HG02885 (cell line): Measurements from ENCODE around the gene CAPN11.
"Not testable (repeated sequence)": the region's sequence is repeated elsewhere in the genome, so short reads cannot be mapped to it uniquely, and the experiment has no call there.

Experiments used
- ATAC-seq: cut with Tn5 transposase; IDR thresholded peaks from one replicate; pipeline ENCODE4 v1.9.1; 2021; ENCODE audit warnings: mild to moderate bottlenecking; ENCODE audit not compliant: unreplicated experiment, poor library complexity

The CAPN11 gene

DNA sequence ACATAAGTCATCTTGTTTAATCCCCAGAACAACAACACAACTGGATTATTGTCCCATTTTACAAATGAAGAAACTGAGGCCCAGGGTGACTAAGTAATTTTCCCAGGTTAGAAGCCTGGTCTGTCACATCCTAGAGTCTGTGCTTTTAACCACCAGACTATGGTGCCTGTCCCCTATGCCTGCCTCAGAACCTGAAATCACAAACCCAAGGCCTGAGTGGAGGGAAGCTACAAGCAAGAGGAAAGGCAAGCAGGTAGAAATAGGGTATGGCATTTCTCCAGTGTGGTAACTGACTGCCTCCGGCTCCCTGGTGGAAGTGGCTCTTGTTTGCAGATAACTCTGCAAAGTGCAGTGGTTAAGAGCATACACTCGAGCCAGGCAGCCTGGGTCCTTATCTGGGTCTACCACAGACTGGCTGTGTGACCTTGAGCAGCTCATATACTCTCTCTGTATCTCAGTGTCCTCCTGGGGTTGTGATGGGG lies 28.7 kb upstream of the CAPN11 start:
- no peak for ATAC-seq

- no peak for ATAC-seq
Measured at GRCh38 chr6:44131892-44132291, 26.7 kb upstream of the CAPN11 start.

DNA sequence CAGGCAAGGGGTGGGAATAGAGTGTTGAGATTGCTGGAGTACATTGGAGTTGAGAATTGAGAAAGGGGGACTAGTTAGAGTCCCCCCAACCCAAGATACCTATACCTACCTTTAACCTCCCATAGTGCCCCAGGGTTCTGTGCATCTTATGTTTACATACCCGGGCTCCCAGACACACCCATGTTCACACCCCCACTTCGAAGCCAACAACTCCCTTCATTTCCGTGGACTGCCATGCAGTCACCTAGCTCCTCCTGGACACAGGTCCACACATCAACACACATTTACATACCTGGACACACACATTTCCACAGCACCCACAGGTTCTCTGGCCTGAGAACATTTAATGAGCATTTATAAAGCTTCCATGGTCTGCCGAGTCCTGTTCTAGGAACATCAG lies 26.1 kb upstream of the CAPN11 start:
- ATAC-seq: no peak

GRCh38 chr6:44133003-44133931 lies 25.4 kb upstream of the CAPN11 start:
- ATAC-seq: no peak

- no peak for ATAC-seq
Measured at GRCh38 chr6:44133981-44134711, 24.5 kb upstream of the CAPN11 start.

DNA sequence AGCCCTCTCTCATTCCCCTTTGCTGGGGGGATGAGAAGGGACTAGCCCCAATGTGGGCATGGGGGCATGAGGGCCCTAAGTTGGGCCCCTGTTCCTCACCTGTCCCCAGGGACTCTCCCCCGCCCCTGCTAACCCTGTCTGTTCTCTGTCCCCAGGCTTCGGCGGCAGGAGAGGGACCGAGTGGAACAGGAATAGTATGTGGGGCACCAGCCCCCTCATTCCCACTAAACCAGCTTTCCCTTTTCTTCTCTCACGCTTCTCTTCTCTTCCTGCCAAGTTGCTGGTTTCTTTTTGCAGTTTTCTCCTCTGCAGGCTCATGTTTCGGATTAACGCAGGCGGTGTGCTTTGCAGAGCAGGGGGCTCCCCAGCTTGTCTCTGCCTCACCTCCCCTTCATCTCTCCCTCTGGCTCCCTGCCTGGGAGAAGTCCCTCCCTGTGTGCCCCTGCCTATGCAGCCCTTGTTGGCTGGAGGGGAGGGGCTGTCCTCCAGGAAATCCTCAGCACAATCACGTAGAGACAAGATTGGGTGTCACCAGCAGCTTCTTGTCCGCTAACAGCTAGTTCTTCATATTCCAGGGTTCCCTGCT lies 23.4 kb upstream of the CAPN11 start:
- ATAC-seq: no peak

- no peak for ATAC-seq
Measured at GRCh38 chr6:44135875-44136274, 22.7 kb upstream of the CAPN11 start.

DNA sequence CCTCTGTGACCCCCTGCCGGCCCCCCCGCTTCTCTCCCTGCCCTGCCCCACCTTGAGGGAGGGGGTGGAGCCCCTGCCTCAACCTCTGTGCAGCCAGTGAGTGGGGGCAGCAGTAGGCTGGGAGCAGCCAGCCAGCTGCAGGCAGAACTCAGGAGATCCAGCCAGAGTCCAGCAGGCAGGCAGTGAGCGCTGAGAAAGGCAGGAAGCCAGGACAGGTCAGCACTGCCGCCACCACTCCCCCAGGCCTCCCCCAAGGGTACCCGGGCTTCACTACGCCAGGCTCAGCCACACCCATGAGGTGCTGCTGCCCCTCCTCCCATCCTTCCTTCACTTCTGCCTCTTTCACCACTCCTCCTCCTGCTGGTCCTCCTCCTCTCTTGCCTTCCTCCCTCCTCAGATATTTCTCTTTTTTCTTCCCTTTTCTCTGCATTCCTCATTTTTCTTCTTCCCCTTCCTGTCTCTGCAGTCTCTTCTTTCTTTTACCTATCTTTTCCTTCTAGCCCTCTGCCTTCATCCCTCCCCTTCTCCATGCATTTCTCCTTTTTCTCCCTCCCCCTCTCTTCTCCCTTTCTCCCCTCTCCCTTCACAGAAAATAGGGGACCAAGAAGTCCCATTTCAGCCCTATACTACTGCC lies 19.8 kb upstream of the CAPN11 start:
- ATAC-seq: no peak

DNA sequence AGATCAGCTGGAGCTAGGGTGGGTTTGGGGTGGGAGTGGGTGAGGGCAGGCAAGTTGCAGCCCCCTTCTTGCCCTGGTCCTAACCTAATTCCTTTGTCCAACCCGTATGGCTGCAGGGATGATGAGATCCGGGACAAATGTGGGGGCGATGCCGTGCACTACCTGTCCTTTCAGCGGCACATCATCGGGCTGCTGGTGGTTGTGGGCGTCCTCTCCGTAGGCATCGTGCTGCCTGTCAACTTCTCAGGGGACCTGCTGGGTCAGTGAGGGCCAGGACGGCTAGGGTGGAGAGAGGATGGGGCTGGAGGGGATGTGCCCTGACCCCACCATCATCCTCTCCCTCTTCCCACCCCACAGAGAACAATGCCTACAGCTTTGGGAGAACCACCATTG lies 19.3 kb upstream of the CAPN11 start:
- ATAC-seq: no peak

DNA sequence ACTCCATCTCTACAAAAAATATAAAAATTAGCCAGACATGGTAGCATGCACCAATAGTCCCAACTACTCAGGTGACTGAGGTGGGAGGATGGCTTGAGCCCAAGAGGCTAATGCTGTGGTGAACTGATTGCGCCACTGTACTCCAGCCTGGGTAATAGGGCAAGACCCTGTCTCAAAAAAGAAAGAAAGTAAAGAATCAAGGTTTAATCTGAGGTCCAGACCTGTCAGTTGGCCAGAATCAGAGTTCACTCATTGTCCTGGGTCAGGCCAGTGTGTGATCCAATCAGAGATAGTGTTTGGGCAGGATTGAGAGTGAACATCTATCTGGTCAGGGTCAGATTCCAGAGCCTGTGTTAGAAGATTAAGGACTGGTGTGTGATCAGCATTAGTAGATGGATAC lies 15.8 kb upstream of the CAPN11 start:
- ATAC-seq: no peak

GRCh38 chr6:44143731-44144130 lies 14.9 kb upstream of the CAPN11 start:
- ATAC-seq: no peak

DNA sequence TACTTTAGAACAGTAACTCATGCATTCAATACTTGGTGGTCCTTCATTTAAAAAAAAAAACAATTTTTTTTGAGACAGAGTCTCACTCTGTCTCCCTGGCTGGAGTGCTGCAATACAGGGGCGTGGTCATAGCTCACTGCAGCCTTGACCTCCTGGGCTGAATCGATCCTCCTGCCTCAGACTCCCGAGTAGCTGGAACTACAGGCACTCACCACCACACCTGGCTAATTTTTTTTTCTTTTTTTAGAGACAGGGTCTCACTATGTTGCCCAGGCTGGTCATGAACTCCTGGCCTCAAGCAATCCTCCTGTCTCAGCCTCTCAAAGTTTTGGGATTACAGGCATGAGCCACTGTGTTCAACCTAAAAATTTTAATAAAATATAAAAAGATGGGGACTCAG lies 14.1 kb upstream of the CAPN11 start:
- ATAC-seq: not testable (repeated sequence)

- no peak for ATAC-seq
Measured at GRCh38 chr6:44145839-44146238, 12.8 kb upstream of the CAPN11 start.

- no peak for ATAC-seq
Measured at GRCh38 chr6:44146685-44147084, 11.9 kb upstream of the CAPN11 start.

DNA sequence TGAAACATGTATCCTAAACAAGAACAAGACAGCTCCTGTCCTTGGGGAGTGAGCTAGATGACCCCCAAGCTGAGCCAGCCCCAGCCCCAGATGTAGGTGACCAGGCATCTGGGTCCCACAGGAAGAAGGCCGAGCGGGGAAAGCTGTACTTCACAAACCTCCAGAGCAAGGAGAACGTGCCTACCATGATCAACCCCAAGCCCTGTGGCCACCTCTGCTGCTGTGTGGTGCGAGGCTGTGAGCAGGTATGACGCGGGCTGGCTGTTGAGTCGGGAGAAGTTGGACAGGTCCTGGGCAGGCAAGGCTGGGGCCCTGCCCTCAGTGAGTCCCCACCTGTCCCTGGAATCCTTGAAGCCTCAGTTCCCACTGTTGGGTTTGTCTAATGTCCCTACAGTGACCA lies 11.4 kb upstream of the CAPN11 start:
- no peak for ATAC-seq

- ATAC-seq: no peak
Measured at GRCh38 chr6:44148306-44148705, 10.3 kb upstream of the CAPN11 start.

GRCh38 chr6:44149369-44150012 lies 9.1 kb upstream of the CAPN11 start:
- no peak for ATAC-seq

GRCh38 chr6:44150317-44150917 lies 8.2 kb upstream of the CAPN11 start:
- ATAC-seq: no peak

GRCh38 chr6:44151348-44152108 lies 7.1 kb upstream of the CAPN11 start:
- peak; percentile 73 for ATAC-seq
